ENCODE data around the gene CENPC.
A peak's percentile ranks its signal among the peaks of the same experiment; 100 is the strongest.
"Not testable (repeated sequence)": the region's sequence is repeated elsewhere in the genome, so short reads cannot be mapped to it uniquely, and the experiment has no call there.

The CENPC gene

GRCh38 chr4:67549123-67549522 is 3.8 kb upstream of the CENPC start:
- no peak for DNase-seq

GRCh38 chr4:67546971-67547370 is 1.7 kb upstream of the CENPC start:
- peak in 1 of 14 donors; percentile 24 for DNase-seq

- no peak for DNase-seq
Observed at GRCh38 chr4:67546004-67546356, 677 bp upstream of the CENPC start.

GRCh38 chr4:67542076-67542475 is 3.2 kb downstream of the CENPC start:
- no peak for DNase-seq

- DNase-seq, result no peak
Observed at GRCh38 chr4:67539830-67540229, 5.5 kb downstream of the CENPC start.

- DNase-seq, result no peak
Observed at GRCh38 chr4:67535280-67535840, 9.9 kb downstream of the CENPC start.

GRCh38 chr4:67533112-67533511 is 12.2 kb downstream of the CENPC start:
- no peak for DNase-seq

- not testable (repeated sequence) for DNase-seq
Observed at GRCh38 chr4:67532397-67532796, 12.9 kb downstream of the CENPC start.

GRCh38 chr4:67531379-67531962 is 13.8 kb downstream of the CENPC start:
- no peak for DNase-seq

GRCh38 chr4:67524140-67524539 is 21.2 kb downstream of the CENPC start:
- DNase-seq, result not testable (repeated sequence)

GRCh38 chr4:67522851-67523671 is 22.2 kb downstream of the CENPC start:
- DNase-seq, result no peak

- no peak for DNase-seq
Observed at GRCh38 chr4:67522230-67522629, 23.1 kb downstream of the CENPC start.

GRCh38 chr4:67521506-67521905 is 23.8 kb downstream of the CENPC start:
- DNase-seq, result no peak

- no peak for DNase-seq
Observed at GRCh38 chr4:67520141-67520540, 25.2 kb downstream of the CENPC start.

- no peak for DNase-seq
Observed at GRCh38 chr4:67512501-67512900, 32.8 kb downstream of the CENPC start.

- DNase-seq, result no peak
Observed at GRCh38 chr4:67500373-67500772, 44.9 kb downstream of the CENPC start.

- DNase-seq, result no peak
Observed at GRCh38 chr4:67499799-67500198, 45.5 kb downstream of the CENPC start.

GRCh38 chr4:67483868-67484602 is 61.3 kb downstream of the CENPC start:
- DNase-seq, result no peak

GRCh38 chr4:67480810-67481209 is 64.5 kb downstream of the CENPC start:
- DNase-seq, result no peak

GRCh38 chr4:67475155-67475554 is 70.1 kb downstream of the CENPC start:
- DNase-seq, result no peak

GRCh38 chr4:67470871-67471270 is 74.4 kb downstream of the CENPC start:
- DNase-seq, result no peak

- no peak for DNase-seq
Observed at GRCh38 chr4:67468830-67469229, 76.5 kb downstream of the CENPC start.

- DNase-seq, result no peak
Observed at GRCh38 chr4:67466751-67467150, 78.6 kb downstream of the CENPC start.

GRCh38 chr4:67465763-67466052 is 79.6 kb downstream of the CENPC start:
- DNase-seq, result no peak
